Measurements from ENCODE around the gene BRSK1.

The BRSK1 gene

GRCh38 chr19:55254625-55254977 lies 29.2 kb upstream of the BRSK1 start:
- no peak for DNase-seq

GRCh38 chr19:55255618-55256423 lies 28.0 kb upstream of the BRSK1 start:
- peak; percentile 73 for DNase-seq

GRCh38 chr19:55256562-55257460 lies 27.0 kb upstream of the BRSK1 start:
- peak; percentile 45 for DNase-seq

DNA sequence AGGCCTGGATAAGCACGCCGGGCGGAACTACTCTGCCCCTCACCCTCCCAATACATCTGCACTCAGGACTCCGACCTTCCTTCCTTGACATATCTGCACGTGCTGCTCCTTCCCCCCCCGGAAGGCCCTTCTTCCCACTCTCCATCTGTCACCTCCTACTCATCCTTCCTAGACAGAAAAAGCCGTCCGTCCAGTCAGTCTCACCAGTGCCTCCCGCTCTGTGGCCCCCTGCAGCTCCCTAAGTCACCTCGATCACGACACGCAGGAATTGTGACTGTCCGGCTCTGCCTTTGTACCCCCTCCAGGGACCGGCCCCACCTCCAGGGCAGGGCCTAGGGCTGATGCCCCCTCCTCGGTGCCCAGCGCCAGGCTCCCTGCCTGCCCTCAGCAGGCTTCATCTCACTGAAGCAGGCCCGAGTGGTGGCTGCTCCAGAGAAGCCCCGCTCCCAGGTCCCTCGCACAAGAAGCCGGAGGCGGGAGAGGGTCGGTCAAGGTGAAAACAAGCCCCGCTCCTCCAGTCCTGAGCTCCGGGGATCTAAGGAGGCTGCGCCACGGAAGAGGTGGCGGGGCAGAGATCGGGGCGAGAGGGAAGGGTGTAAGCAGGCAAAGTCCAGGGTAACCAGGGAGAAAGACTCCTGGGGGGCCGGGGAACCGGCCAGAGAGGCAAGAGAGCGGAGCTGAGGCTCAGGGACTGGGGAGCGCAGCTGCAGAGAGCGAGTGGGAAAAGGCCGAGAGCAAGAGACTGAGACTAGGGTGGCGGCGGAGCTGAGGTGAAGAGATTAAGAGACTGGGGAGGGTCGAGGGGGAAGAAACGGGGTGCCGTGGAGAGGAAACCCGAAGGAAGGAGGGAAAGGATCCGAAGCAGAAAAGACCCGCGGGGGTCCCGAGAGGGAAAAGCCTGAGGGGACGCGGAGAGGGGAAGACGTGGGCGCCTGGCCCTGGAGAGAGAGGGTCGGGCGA lies 26.1 kb upstream of the BRSK1 start:
- peak; percentile 51 for DNase-seq

DNA sequence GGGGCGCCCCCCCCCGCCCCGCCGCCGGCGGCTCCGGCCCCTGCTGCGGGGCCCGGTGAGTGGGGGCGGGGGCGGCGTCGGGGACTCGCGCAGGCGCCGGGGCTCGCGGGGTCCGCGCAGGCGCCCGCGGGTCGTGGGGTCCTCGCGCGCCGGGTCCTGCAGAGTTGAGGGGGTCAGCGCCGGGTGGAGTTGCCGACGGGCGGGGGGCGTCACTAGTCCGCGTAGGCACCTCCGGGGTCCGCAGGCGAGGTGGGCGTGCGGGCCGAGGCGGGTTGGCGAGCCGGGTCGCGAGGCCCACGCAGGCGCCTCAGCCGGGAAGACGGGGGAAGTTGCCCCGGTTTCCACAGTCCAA lies 25.3 kb upstream of the BRSK1 start:
- peak; percentile 63 for DNase-seq

DNA sequence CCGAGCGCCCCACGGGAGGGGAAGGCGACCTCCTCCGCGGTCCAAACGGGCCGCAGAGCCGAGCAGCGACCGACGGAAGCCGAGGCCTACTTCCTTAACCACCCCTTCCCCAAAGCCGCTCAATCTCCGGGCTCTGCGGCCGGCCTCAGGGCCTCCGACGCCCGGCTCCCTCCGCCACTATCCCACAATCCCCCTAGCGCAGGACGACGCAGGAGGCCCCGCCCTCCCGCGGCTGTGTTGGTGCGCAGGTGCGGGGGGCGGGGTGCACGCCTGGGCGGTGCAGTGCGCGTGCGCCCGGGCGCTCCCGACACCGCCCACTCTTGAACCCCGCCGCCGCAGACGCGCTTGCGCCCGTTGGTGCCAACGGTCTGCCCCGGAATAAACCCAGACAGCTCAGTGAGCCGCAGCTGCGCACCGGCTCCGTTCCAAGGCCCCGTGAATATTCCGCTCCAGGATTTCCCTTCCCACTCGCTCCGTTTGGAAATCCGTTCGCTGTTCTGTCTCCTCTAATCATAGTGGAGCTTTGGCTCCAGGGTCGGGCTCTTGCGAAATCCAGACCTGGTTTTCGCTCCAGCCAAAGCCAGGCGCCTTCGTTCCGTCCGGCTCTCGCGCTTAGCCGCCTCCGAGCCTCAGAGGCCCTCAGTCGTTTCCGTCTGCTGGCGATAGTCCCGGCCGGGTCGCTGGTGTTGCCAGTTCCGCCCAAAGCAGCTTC lies 24.8 kb upstream of the BRSK1 start, which contains the start of gene PPP6R1:
TSS of gene PPP6R1 (minus strand) at position 190 of the 712 bp plus-strand sequence. CDS start 11,914 bp downstream, outside the sequence.
- DNase-seq: peak; percentile 98

DNA sequence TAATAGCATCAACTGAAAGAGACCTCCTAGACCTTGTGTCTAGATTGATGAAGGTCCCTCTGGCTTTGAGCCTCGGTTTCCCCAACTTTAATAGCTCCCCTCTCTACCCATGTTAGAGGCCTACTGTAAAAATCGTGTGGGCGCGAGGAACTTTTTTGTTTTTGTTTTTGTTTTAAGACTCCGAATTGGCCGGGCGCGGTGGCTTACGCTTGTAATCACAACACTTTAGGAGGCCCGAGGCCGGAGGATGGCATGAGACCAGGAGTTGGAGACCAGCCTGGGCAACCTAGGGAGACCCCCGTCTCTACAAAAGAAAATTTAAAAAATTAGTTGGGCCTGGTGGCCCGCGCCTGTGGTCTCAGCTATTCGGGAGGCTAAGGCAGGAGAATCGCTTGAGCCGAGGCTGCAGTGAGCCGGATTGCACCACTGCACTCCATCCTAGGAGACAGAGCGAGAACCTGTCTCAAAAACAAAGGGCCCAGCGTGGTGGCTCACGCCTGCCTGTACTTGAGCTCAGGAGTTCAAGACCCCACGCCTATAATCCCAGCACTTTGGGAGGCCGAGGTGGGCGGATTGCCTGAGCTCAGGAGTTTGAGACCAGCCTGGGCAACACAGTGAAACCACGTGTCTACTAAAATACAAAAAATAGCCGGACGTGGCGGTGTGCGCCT lies 24.1 kb upstream of the BRSK1 start:
- no peak for DNase-seq

- DNase-seq: no peak
Observed at GRCh38 chr19:55261671-55262126, 22.1 kb upstream of the BRSK1 start.

DNA sequence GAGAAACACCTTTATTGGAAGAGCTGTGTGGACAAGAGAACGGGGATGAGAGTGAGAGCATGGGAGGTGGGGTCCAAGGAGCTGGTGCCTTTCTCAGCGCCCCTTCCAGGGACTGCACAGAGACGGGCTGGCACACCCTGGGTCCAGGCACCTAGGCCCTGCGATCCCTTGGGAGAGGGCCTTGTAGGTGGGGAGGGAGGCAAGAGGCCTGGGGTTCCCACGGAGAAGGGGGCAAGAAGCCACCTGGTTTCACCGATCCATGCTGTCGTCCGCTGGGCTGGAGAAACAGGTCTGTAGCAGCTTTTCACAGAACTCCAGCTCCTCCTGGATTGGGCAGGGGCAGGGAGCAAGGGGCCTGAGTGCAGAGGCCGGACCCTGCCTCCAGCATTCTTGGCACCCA lies 21.4 kb upstream of the BRSK1 start:
- no peak for DNase-seq

- DNase-seq: no peak
Observed at GRCh38 chr19:55264531-55264930, 19.3 kb upstream of the BRSK1 start.

- no peak for DNase-seq
Observed at GRCh38 chr19:55265173-55265572, 18.6 kb upstream of the BRSK1 start.

DNA sequence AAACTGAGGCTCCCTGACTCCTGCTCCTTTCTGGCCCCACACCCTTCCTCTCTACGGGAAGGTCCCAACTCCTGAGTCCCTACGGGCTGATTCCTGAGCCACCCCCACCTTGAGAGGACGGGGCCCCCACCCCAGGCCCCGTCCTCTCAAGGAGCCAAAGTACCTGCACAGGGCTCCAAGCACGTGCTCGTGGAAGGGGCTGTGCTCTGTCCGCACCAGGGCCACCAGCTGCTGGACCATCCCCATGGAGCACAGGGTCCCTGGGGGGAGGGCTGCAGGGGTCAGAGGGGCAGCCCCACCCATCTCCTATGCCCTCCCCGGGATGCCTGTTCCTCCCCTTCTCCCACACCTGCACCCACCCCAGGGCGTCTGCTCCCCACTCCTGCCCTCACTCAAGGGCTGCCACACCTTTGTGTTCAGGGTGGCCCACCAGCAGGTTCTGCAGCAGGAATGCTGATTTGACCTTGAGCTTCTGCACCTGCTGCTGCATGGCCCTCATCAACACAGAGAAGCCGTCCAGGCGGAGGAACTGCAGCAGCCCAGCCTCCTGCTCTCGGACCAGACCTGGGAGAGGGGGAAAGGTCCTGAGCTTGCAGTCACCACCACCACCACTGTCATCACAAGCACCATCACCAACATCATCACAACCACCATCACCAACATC lies 17.9 kb upstream of the BRSK1 start:
- no peak for DNase-seq

DNA sequence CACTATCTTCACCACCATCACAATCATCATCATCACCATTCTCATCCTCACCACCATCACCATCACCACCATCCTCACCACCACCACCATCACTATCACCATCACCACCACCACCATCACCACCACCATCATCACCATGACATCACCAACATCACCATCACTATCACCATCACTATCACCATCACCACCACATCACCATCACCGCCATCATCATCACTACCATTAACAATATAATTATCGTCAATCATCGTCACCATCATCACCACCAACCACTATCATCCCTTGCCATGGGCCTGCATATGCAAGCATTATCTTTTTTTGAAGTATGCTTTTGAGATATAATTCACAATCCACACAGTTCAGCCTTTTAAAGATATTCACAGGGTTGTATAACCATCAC lies 17.4 kb upstream of the BRSK1 start:
- no peak for DNase-seq

DNA sequence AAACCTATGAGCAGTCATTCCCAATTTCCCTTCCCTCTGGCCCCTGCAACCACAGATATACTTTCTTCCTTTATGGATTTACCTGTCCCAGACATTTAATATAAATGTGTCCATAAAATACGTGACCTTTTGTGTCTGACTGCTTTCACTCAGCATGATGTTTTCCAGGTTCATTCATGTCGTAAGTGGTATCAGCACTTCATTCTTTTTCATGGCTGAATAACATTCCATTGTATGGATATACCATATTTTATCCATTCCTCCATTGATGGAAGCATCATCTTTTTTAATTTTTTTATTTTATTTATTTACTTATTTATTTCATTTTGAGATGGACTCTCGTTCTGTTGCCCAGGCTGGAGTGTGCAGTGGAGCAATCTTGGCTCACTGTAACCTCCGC lies 17.0 kb upstream of the BRSK1 start:
- no peak for DNase-seq

GRCh38 chr19:55269299-55269698 lies 14.5 kb upstream of the BRSK1 start:
- DNase-seq: no peak

DNA sequence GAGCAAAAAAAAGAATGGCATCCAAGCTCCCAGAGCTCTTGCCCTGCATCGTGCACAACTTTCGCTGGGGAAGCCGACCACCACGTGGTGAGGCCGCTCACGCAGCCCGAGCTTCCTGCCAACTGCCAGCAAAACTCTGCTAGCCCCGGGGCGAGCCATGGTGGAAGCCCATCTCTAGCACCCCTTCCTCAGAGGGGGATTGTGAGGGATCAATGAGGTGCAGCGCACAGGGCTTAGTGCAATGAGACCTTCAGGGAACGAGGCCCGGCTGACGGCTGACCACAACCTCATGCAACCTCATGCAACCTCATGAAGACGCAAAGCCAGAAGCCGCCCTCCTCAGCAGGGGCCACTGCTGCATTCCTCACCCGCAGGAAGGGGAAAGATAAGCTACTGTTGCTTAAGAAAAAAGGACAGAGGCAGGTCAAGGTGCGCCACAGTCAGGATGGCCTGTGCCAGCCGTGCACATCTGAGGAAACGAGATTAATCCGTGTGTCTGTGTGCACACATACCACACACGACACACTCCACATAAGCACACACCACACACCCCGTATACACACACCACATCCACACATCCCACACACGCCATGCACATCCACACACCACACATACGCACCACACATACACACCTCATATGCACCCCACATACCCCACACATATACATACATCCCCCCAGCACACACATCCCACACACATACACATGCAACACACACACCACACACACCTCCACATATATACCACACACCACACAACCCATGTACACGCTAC lies 13.4 kb upstream of the BRSK1 start:
- no peak for DNase-seq

- no peak for DNase-seq
Observed at GRCh38 chr19:55272142-55272541, 11.7 kb upstream of the BRSK1 start.

- DNase-seq: no peak
Observed at GRCh38 chr19:55273978-55274707, 9.7 kb upstream of the BRSK1 start.
